Common myeloid progenitor, CD34-positive (primary cell): ENCODE data around the gene STAT4.
"Not testable (repeated sequence)": the region's sequence is repeated elsewhere in the genome, so short reads cannot be mapped to it uniquely, and the experiment has no call there.

Source experiments
- CTCF ChIA-PET: fragments of 350-600 bp; sonication (Branson Sonifier 250); formaldehyde crosslinking; loops from one replicate; lab custom pipeline; 2021; ENCODE audit warnings: antibody characterized with exemption; lab: Charles Lee
- POLR2A ChIA-PET: fragments of 350-600 bp; sonication (Branson Sonifier 250); formaldehyde crosslinking; loops from one replicate; lab custom pipeline; 2021; ENCODE audit warnings: antibody characterized with exemption; lab: Charles Lee
- DNase-seq, 3 donors: peaks; one replicate each; pipeline versions ENCODE4 v3.0.0 to v3.0.0-alpha.2; 2013
- H3K27ac ChIP-seq, 2 experiments: 1 replicate in 1 of 2; 2 replicates in 1 of 2; pipeline ENCODE4 v1.7.0; 2013; ENCODE audit warnings: inconsistent platforms in 2 of 2, low read length in 2 of 2, mild to moderate bottlenecking in 2 of 2, low read depth in 1 of 2, moderate library complexity in 1 of 2; ENCODE audit not compliant: severe bottlenecking in 2 of 2, insufficient read depth in 1 of 2, poor library complexity in 1 of 2
- H3K27me3 ChIP-seq, 5 experiments: replicated peaks in 2 of 5; 1 replicate in 3 of 5; 2 replicates in 2 of 5; pipeline versions ENCODE4 v1.6.1 to v1.7.0; 2013; ENCODE audit warnings: low read length in 4 of 5, mild to moderate bottlenecking in 2 of 5, moderate library complexity in 2 of 5, inconsistent platforms in 1 of 5; ENCODE audit not compliant: insufficient read depth in 5 of 5, control insufficient read depth in 4 of 5
- H3K36me3 ChIP-seq, 4 experiments: 1 replicate in 2 of 4; 2 replicates in 2 of 4; pipeline versions ENCODE4 v1.6.1 to v1.7.0; 2013; ENCODE audit warnings: low read length in 3 of 4, control low read depth in 1 of 4, mild to moderate bottlenecking in 1 of 4; ENCODE audit not compliant: control insufficient read depth in 4 of 4, insufficient read depth in 4 of 4
- H3K4me1 ChIP-seq, 4 experiments: 1 replicate in 3 of 4; 2 replicates in 1 of 4; pipeline versions ENCODE4 v1.6.1 to v1.7.1; 2013; ENCODE audit warnings: low read length in 3 of 4, mild to moderate bottlenecking in 3 of 4, control low read depth in 1 of 4, inconsistent platforms in 1 of 4, moderate library complexity in 1 of 4; ENCODE audit not compliant: control insufficient read depth in 4 of 4, insufficient read depth in 4 of 4; ENCODE audit errors: control extremely low read depth in 1 of 4
- H3K4me3 ChIP-seq, 7 experiments: 1 replicate in 4 of 7; 2 replicates in 3 of 7; pipeline versions ENCODE4 v1.5.1 to v1.7.0; 2013; ENCODE audit warnings: mild to moderate bottlenecking in 7 of 7, low read length in 6 of 7, moderate library complexity in 6 of 7, inconsistent platforms in 2 of 7, low read depth in 2 of 7, control low read depth in 1 of 7; ENCODE audit not compliant: insufficient read depth in 4 of 7, control insufficient read depth in 1 of 7; ENCODE audit errors: extremely low read depth in 1 of 7
- H3K9me3 ChIP-seq, 5 experiments: 1 replicate in 4 of 5; 2 replicates in 1 of 5; pipeline versions ENCODE4 v1.6.1 to v1.7.1; 2013; ENCODE audit warnings: low read length in 4 of 5, mild to moderate bottlenecking in 2 of 5, inconsistent platforms in 1 of 5, low read depth in 1 of 5, moderate library complexity in 1 of 5; ENCODE audit not compliant: control insufficient read depth in 4 of 5, insufficient read depth in 2 of 5; ENCODE audit errors: control extremely low read depth in 1 of 5
- WGBS: methylation state at CpG from one replicate; pipeline ENCODE4 v1.1.5; 2013; ENCODE audit not compliant: insufficient coverage; 5-methylcytosine and 5-hydroxymethylcytosine counted together

STAT4 gene

DNA sequence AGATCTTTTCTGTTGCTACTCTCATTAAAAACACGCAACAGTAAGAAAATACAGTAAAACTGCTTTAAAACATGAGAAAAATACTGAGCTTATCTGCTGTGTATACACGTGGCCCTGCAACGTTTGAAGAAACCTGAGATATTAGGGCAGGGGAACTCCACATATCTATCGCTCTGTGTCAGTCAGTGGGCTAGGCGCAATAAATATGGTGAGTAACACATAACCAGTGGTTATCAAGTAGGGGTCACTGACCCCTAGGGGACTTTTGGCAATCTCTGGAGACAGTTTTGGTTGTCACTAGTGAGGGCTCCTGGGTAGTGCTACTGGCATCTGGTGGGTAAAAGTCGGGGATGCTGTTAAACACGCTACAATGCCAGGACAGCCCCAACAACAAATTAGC, 151.7 kb downstream of the STAT4 start:
- ChIA-PET POLR2A (no interaction called here), CTCF (interaction anchor here (2.2 kb wide), 1 partner anchor 12 kb away, joined by 11 read pairs; no protein-coding TSS in a partner anchor)
- 98% methylated on average over 6 of the region's 7 CpGs for WGBS
- no peaks in the 10 kb centered on the region for H3K27me3 ChIP-seq
- no peak overlapping the region for H3K4me3 ChIP-seq
- H3K27ac ChIP-seq = no peak overlapping the region
- no peak for DNase-seq
- no peaks in the 10 kb centered on the region for H3K4me1 ChIP-seq
- H3K9me3 ChIP-seq = peaks cover 0 to 8% (median 3%) of the 10 kb centered on the region in 5 experiments
- H3K36me3 ChIP-seq = peaks cover 53 to 96% (median 82%) of the 10 kb centered on the region in 4 experiments

DNA sequence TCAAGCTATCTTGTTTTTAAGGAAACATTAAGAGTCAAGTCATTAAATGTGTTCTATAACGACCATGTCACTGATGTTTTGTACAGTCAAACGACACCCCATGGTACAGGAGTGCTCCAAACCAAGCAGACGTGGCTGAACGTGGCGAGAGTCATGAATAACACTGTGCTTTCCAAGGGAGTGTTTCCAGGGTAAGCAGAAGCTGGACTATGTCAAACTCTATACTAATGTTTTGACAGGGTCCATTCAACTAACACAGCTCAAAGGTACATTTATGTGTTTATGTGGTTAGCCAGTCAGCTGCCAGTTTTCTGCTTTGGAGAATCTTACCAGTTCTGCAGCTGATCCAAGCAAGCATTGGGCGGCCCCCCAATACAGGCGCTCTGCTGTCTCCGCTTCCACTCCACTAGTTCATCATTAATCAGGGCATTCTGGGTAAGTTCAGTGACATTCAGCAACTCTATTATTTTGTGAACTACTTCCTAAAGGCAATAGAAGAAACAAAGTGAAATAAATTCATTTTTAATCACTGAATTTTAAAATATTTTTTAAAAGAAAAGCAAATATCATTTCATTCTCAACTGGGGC, 153.2 kb downstream of the STAT4 start:
- ChIA-PET CTCF (interaction anchor here (0.8 to 2.4 kb wide), 9 partner anchors 8 to 39 kb away, joined by 3 to 12 read pairs (median 6); no protein-coding TSS in a partner anchor), POLR2A (no interaction called here)
- 100% methylated on average over 4 of the region's 8 CpGs for WGBS
- Histone ChIP-seq H3K36me3 (peaks cover 45 to 94% (median 82%) of the 10 kb centered on the region in 4 experiments), H3K4me1 (no peaks in the 10 kb centered on the region), H3K9me3 (no peaks in the 10 kb centered on the region), H3K4me3 (no peak overlapping the region), H3K27ac (no peak overlapping the region), H3K27me3 (no peaks in the 10 kb centered on the region)
- no peak for DNase-seq

DNA sequence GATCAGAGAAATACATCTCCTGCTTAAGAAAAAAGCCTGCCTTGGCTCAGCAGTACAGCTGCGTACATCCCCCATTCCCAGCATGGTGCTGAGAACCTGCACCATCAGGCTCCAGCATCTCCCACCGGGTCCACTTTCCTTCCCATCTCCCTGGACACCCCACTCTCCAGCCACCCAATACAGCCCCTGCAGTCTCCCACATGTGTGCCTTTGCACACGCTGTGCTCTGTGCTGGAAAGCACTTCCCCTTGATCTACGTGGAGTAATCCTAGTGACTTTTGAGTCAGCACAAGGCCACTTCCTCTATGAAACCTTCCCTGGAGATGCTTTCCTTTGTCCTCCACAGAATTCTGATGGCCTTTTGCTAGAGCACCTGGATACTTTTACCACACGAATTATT, 153.8 kb downstream of the STAT4 start:
- POLR2A ChIA-PET = no interaction called here
- H3K9me3 ChIP-seq = no peaks in the 10 kb centered on the region
- DNase-seq = no peak
- 85% methylated on average over 4 of the region's 5 CpGs for WGBS
- peaks cover 41 to 94% (median 78%) of the 10 kb centered on the region in 4 experiments for H3K36me3 ChIP-seq
- CTCF ChIA-PET = interaction anchor here (0.6 to 2.4 kb wide), 11 partner anchors 7 to 40 kb away, joined by 3 to 12 read pairs (median 6); no protein-coding TSS in a partner anchor
- H3K4me3 ChIP-seq = no peak overlapping the region
- H3K27ac ChIP-seq = no peak overlapping the region
- H3K27me3 ChIP-seq = no peaks in the 10 kb centered on the region
- no peaks in the 10 kb centered on the region for H3K4me1 ChIP-seq

DNA sequence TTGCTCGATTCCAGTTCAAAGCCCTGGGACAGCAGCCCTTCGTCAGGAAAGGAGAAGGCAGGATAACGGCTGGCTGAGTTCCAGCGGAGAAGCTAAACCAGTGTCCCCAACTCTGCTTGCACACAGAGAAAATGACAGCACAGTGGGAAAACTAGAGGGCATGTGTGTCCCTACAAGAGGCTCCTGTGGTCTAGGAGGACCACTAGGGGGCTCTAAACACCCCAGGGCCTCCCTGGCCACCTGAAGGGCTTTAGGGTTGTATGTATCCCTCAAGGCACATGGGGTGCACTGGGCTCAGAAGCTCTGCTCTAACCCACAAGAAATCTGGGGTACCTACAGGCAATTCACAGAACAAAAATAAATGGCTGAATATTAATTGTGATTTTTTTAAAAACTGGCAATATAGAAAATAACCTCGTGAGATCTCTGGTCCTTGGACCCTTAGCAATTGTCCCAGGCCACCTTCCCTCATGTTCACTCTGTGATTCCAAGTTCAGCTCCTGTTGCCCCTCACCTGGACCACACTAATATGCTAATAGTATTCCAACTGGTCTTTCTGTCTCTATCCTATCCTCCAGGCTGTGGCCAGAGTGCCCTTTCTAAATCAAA, 154.4 kb downstream of the STAT4 start:
- no peak overlapping the region for H3K27ac ChIP-seq
- H3K4me3 ChIP-seq = no peak overlapping the region
- H3K36me3 ChIP-seq = peaks cover 39 to 91% (median 78%) of the 10 kb centered on the region in 4 experiments

DNA sequence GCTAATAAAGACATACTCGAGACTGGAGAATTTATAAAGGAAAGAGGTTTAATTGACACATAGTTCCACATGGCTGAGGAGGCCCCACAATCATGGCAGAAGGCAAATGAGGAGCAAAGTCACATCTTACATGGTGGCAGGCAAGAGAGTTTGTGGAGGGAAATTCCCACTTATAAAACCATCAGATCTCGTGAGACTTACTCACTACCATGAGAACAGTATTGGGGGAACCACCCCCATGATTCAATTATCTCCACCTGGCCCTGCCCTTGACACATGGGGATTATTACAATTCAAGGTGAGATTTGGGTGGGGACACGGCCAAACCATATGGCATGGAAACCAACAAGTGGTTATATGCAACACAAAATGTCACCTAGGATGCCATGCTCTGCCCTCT, 155.5 kb downstream of the STAT4 start:
- peaks cover 38 to 91% (median 74%) of the 10 kb centered on the region in 4 experiments for H3K36me3 ChIP-seq
- H3K9me3 ChIP-seq, POLR2A ChIA-PET, H3K4me1 ChIP-seq, H3K27me3 ChIP-seq, H3K27ac ChIP-seq, DNase-seq, H3K4me3 ChIP-seq: not testable (repeated sequence)
- CTCF ChIA-PET = interaction anchor here (0.6 to 2.6 kb wide), 6 partner anchors 12 to 48 kb away, joined by 3 to 8 read pairs (median 4); no protein-coding TSS in a partner anchor
- WGBS = 100% methylated on average over 3 of the region's 3 CpGs

More for the DNA sequence above, 154.4 kb downstream of the STAT4 start:
- CTCF ChIA-PET = interaction anchor here (0.6 to 2.4 kb wide), 11 partner anchors 9 to 49 kb away, joined by 3 to 12 read pairs (median 6); no protein-coding TSS in a partner anchor
- WGBS = 94% methylated on average over 5 of the region's 5 CpGs
- DNase-seq = peak; percentile 60 to 76 (median 74)
- POLR2A ChIA-PET = no interaction called here
- Histone ChIP-seq H3K27me3 (no peaks in the 10 kb centered on the region), H3K4me1 (no peaks in the 10 kb centered on the region), H3K9me3 (no peaks in the 10 kb centered on the region)

DNA sequence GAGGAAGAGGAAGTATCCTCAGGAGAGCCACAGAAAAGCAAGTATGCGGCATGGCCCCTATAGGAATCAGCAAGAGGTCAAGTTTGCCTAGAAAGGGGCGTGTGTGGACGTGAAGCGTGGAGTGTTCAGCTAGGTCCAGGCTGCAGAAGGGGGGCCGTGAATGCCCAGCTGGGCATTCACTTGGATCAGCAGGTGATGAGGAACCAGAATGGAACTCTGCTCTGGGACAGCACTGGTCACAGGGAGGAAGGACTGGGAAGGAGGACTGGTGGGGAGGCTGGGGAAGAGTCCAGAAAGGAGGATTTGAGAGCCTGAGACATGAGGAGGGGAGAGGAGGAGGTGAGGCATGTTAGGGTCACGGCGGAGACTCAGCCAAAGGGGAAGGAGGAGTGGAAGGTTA, 156.6 kb downstream of the STAT4 start:
- H3K36me3 ChIP-seq = peaks cover 37 to 91% (median 73%) of the 10 kb centered on the region in 4 experiments
- 100% methylated on average over 7 of the region's 7 CpGs for WGBS

DNA sequence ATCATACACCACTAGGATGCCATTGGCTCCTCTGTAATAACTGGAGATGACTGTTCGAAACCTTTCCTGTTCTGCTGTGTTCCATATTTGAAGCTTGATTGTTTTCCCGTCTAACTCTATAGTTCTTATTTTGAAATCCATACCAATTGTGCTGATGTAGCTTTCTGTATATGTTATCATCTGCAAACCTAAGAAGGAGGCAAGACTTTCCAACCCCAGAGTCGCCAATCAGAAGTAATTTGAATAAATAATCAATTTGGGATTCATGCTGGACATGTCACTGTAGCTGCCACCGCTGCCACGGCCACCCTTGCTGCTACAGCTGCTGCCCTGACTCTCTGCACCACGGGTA, 157.5 kb downstream of the STAT4 start:
- POLR2A ChIA-PET = no interaction called here
- Histone ChIP-seq H3K9me3 (no peaks in the 10 kb centered on the region), H3K4me3 (no peak overlapping the region), H3K27me3 (no peaks in the 10 kb centered on the region), H3K4me1 (no peaks in the 10 kb centered on the region), H3K36me3 (peaks cover 34 to 92% (median 73%) of the 10 kb centered on the region in 4 experiments), H3K27ac (no peak overlapping the region)
- 95% methylated on average over 3 of the region's 6 CpGs for WGBS
- CTCF ChIA-PET = interaction anchor here (0.9 to 2.6 kb wide), 5 partner anchors 8 to 43 kb away, joined by 3 to 8 read pairs (median 4); no protein-coding TSS in a partner anchor
- no peak for DNase-seq

More for the DNA sequence above, 156.6 kb downstream of the STAT4 start:
- Histone ChIP-seq H3K9me3 (no peaks in the 10 kb centered on the region), H3K27ac (no peak overlapping the region), H3K4me3 (no peak overlapping the region), H3K27me3 (no peaks in the 10 kb centered on the region), H3K4me1 (no peaks in the 10 kb centered on the region)
- DNase-seq = no peak
- ChIA-PET POLR2A (no interaction called here), CTCF (interaction anchor here (0.9 to 2.6 kb wide), 3 partner anchors 18 to 42 kb away, joined by 3 to 8 read pairs (median 5); no protein-coding TSS in a partner anchor)
